GM18507 (cell line): ENCODE data around the gene NOTCH4.
A peak's percentile ranks its signal among the peaks of the same experiment; 100 is the strongest.

Experiments
- DNase-seq: peaks from one replicate; pipeline ENCODE4 v3.0.0; 2011; ENCODE audit warnings: low read depth; ENCODE audit not compliant: insufficient read length; ENCODE audit errors: extremely low spot score
- FAIRE-seq: peaks from 2 replicates; lab custom pipeline; 2011; peaks lifted over from hg19 to GRCh38; lab: Jason Lieb, UNC

NOTCH4 gene

DNA sequence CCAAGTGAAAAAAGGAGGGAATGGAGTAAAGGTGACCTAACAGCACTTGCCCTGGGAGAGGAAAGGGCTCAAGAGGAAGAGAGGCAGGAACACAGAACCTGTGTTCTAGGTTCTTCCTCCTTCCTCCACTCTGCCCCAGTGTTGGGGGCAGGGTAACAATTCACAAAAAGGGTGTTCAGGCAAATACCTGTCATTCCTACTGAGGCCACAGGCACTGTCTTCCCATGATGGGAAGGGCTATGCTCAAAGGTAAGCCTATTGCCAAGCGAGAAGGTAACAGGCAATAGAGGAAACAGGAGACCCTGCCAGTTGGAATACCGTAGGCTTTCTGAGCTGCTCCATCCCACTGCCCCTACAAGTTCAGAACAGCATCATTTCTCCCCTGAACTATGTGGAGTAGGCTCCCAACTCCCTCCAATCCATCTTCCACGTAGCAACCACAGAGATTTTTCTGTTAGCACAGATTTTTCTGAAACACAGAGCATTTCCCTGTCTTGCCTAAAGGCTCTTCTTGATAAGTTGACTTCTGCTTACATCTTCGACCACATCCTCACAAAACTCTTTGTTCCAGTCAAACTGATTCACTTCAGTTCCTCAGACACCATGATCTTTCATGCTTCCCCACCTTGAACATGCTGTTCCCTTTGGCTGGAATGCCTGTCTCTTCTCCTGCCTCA, 50.7 kb downstream of the NOTCH4 start:
- FAIRE-seq (no peak), DNase-seq (no peak)

DNA sequence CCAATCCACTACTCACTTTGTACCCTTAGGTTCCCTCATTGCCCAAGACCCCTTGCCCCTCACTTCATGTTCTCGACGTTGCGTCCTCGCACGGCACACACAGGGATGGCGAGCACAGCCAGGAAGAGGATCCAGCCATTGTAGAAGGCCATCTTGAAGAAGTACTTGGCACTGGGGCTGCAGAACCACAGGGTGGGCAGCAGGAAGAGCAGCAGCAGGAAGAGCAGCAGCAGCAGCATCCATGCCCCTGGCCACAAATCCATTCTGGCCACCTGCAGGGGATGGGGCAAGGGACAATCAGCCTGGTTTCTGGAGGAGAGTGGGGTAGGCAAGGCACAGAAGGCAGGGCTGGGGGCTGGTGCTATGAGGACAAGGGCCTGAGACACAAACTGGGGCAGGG, 52.6 kb downstream of the NOTCH4 start:
- DNase-seq (no peak), FAIRE-seq (no peak)

DNA sequence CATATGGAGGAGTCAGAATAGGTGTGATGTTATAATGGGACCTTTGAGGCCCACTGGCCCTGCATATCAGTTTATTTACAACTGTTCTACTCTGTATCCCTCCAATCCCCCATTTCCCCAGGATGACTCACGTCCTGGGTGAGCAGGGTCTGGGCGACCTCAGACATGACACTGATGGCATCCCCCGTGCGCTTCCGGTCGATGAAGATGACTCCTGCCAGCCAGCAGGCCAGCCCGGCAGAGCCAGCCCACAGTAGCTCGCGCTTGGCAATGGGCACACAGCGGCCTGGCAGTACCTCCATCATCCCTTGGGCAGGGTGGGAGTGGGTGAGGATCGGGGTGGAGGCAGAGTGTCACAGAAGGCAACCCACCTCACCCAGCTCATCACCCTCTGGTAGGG, 53.6 kb downstream of the NOTCH4 start:
- no peak for DNase-seq
- no peak for FAIRE-seq

GRCh38 chr6:32168807-32169591, 54.9 kb downstream of the NOTCH4 start:
- FAIRE-seq, result no peak
- no peak for DNase-seq

- no peak for DNase-seq
- FAIRE-seq, result no peak
These were observed 55.5 kb downstream of the NOTCH4 start for GRCh38 chr6:32168350-32168749.

DNA sequence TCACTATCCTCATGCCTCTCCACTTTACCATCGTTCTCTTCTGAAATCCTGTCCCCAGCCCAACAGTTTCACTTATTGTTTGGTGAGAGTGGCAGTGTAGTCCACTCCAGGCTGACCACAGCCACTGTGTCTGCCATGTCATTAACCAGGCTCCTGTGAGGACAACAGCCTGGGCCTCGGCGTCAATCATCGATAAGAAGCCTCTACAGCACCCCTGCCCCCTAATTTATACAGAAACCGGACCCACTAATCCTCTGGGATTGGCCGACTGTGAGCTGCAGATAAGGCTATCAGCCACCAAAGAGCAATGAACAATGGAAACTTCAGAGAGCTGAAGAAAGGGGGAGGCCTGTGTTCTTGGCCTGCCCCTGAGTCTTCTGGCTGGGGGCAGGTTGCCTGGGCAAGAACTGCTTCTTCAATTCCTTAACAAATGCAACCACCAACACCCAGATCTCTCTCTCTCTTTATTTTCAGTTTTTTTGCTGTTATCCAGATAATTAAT, 56.1 kb downstream of the NOTCH4 start:
- no peak for DNase-seq
- no peak for FAIRE-seq

DNA sequence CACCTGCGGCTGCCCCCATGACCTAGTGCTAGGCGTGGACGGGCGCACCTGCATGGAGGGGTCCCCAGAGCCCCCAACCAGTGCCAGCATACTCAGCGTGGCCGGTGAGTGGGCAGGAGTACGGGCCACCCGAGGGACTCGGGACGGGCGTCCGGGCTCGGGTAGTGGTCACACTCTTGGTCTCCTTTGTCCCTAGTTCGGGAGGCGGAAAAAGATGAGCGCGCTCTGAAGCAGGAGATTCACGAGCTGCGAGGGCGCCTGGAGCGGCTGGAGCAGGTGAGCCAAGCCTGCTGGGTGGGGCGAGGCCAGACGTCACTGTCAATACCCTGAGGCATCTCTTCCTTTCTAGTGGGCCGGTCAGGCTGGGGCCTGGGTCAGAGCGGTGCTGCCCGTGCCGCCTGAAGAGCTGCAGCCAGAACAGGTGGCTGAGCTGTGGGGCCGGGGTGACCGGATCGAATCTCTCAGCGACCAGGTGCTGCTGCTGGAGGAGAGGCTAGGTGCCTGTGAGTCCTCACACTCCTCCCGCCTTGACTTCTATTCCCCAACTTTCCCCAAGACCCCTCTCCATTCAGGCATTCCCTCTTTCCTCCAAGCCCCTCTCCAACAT, 56.6 kb downstream of the NOTCH4 start:
- FAIRE-seq (no peak), DNase-seq (no peak)

GRCh38 chr6:32166411-32167061, 57.3 kb downstream of the NOTCH4 start:
- DNase-seq, result no peak
- FAIRE-seq, result no peak

DNA sequence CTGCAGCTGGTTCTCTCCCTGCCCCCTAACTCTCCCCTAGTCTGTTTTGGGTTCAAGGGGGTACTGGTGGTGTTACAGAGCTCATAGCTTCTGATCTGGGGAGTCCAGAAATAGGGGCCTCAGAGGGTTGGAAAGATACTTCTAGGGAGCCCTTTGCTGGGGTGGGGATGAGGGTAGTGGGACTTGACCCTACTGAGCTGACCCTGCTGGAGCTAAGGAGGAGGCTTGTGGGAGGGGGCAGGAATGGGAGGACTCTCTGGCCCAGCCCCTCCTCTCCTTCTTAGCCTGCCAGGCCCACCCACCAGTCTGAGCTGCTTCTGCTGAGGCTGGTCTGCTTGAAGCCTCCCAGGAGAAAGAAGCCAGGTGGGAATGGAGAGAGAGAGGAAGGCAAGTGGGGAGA, 59.6 kb downstream of the NOTCH4 start, which contains the start of gene EGFL8:
EGFL8 (plus strand) TSS at position 301 of the 400 bp plus-strand sequence. CDS start 1,571 bp downstream, outside the sequence.
- DNase-seq (no peak), FAIRE-seq (no peak)

- no peak for DNase-seq
These were observed 60.2 kb downstream of the NOTCH4 start for GRCh38 chr6:32163559-32164258.

GRCh38 chr6:32158052-32158451, 65.8 kb downstream of the NOTCH4 start:
- FAIRE-seq (no peak), DNase-seq (no peak)

More at GRCh38 chr6:32163559-32164258, 60.2 kb downstream of the NOTCH4 start:
- no peak for FAIRE-seq

DNA sequence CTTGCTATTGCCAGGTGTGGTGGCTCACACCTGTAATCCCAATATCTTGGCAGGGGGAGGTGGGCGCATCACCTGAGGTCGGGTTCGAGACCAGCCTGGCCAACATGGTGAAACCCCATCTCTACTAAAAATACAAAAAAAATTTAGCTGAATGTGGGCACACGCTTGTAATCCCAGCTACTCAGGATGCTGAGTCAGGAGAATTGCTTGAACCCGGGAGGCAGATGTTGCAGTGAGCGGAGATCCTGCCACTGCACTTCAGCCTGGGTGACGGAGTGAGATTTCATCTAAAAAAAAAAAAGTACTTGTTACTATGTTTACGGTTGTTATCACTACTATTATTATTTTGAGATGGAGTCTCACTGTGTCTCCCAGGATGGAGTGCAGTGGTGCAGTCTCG, 67.0 kb downstream of the NOTCH4 start:
- FAIRE-seq (no peak), DNase-seq (no peak)

GRCh38 chr6:32154514-32155161, 69.2 kb downstream of the NOTCH4 start:
- DNase-seq (peak; percentile 58), FAIRE-seq (peak; percentile 77)

DNA sequence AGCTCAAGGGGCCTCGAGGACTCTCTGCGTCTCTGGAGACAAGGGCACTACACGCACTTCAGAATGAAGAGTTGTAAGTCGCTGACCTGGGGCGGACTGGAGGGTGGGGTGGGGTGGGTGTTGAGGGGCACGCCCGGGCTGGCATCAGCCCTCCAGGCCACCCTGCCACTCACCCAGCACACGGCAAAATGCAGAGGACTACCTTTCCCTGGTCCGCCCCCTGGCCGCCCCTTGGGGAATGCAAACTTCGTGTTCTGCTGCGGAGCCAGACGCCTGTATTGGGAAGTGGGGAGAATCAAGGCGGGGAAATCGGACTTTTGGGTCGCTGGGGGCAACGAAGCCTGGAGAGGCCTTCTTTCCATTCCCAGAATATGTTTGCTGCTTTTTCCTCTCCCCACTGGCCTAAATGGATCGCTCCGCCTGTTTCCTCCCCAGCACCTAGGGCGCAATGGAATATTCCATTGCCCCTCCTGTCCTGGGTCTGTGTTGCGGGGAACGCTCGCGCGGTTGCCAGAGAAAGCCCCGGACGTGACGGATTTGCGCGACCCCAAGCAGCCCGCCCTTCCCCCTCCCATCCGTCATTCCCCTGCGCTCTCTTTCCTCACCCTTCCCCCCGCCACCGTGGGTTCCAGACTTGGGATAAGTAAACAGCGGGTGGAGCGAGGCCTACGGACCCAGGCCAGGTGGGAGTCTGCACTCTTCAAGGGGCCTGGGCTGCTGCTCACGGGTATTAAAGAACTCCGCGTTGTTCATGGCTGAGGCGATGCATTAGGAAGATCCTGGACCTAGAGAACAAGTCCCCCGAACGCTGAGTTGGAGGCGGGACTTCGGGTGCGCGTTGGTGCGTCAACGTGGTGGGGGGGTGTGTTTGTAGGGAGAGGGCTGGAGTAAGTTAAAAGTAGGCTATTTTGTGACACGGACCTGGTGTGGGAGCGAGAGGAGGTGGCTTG, 70.0 kb downstream of the NOTCH4 start, which contains the start of gene PPT2:
PPT2 (plus strand) TSS at position 578 of the 950 bp plus-strand sequence. CDS start 454 bp downstream, outside the sequence.
- FAIRE-seq, result no peak
- no peak for DNase-seq

- DNase-seq (no peak), FAIRE-seq (no peak)
These were observed 70.9 kb downstream of the NOTCH4 start for GRCh38 chr6:32152769-32153563.

DNA sequence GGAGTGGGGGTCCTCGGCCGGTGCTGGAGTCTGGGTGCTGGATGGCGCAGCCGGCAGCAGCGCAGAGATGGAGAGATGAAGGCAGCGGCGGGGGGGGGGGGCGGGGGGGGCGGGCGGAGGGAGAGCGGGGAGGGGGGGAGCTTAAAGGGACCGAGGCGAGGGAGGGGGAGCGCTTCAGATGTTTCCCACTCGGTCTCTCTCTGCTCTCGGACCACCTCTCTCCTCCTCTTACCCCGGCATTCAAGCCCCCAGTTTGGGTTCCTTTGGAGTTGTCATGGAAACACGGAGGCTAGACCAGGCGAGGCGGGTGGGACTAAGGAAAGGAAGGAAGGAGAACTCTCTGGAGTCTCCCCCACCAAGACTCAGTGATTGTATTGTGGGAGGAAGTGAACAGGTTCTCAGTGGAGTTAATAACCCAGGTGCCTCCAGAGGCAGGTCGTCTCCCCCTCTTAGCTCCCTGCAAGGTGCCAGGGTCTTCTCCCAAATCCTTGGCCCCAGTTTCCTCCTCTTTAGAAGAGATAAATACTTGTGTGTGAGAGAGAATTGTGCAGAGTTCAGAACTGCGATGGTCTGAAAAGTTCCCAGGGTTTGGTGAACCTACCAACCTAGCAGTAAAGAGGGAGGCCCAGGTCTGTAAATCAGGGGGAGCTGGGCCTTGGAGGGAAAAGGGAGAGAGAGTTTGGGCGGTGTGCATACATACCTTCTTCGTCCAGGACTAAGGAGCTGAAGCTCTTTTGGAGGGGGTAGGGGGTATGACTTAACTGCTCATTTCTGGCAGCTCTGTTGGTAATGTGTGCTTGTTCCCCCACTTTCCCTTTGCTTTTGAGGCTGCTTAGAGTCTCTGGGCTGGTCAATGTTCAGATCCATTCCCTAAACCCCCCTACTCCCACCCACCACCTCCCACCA, 71.8 kb downstream of the NOTCH4 start, which contains the start of gene PRRT1:
PRRT1 (minus strand) TSS at position 77 of the 906 bp plus-strand sequence. CDS start 112 bp downstream, outside the sequence.
- FAIRE-seq (no peak), DNase-seq (no peak)
